H1 (cell line): ENCODE data around the gene CDH26. TPM values are rescaled to one million over a fixed set of nuclear protein-coding genes. Genes with fewer than 3 reads are reported as not detected.
A peak's percentile ranks its signal among the peaks of the same experiment; 100 is the strongest.

Experiments used
- CTCF ChIA-PET: fragments of 300-600 bp; sonication (Branson Sonifier 250); formaldehyde crosslinking; loops from one replicate; lab custom pipeline; 2021; ENCODE audit not compliant: partially characterized antibody; lab: Charles Lee
- POLR2A ChIA-PET: fragments of 300-600 bp; sonication (Branson Sonifier 250); formaldehyde crosslinking; loops from one replicate; lab custom pipeline; 2021; ENCODE audit warnings: inconsistent platforms; ENCODE audit not compliant: partially characterized antibody; lab: Charles Lee
- DNase-seq, 2 experiments: peaks; one replicate each; pipeline versions ENCODE4 v3.0.0 to v3.0.0-alpha.2; 2010 to 2022; ENCODE audit warnings: low spot score in 2 of 2, low read depth in 1 of 2, mixed read lengths in 1 of 2
- FAIRE-seq: peaks from 2 replicates; lab custom pipeline; 2011; peaks lifted over from hg19 to GRCh38; lab: Jason Lieb, UNC
- H2AFZ ChIP-seq: 2 replicates; pipeline ENCODE4 v1.8.1; 2012; ENCODE audit warnings: low read length, inconsistent platforms
- H2AK5ac ChIP-seq: 2 replicates; pipeline ENCODE4 v1.6.1; 2013; ENCODE audit warnings: low read depth, low read length
- H2BK120ac ChIP-seq: replicated peaks from 2 replicates; pipeline ENCODE3; 2013; ENCODE audit warnings: low read depth, low read length, inconsistent platforms
- H2BK12ac ChIP-seq: 2 replicates; pipeline ENCODE4 v1.6.1; 2013; ENCODE audit warnings: low read depth, low read length
- H2BK15ac ChIP-seq: 2 replicates; pipeline ENCODE4 v1.6.1; 2013; ENCODE audit warnings: low read length
- H2BK20ac ChIP-seq: 2 replicates; pipeline ENCODE4 v1.6.1; 2013; ENCODE audit warnings: low read length
- H2BK5ac ChIP-seq: 2 replicates; pipeline ENCODE4 v1.6.1; 2013; ENCODE audit warnings: low read depth, low read length
- H3K14ac ChIP-seq: 2 replicates; pipeline ENCODE4 v1.6.1; 2013; ENCODE audit warnings: inconsistent platforms; ENCODE audit not compliant: insufficient read length
- H3K18ac ChIP-seq: 2 replicates; pipeline ENCODE4 v1.6.1; 2013; ENCODE audit warnings: low read length; ENCODE audit errors: extremely low read depth
- H3K23ac ChIP-seq: 2 replicates; pipeline ENCODE4 v1.6.1; 2013; ENCODE audit warnings: inconsistent platforms; ENCODE audit not compliant: insufficient read length
- H3K23me2 ChIP-seq: 2 replicates; pipeline ENCODE4 v1.6.1; 2013; ENCODE audit warnings: low read depth, low read length
- H3K27ac ChIP-seq: 2 replicates; pipeline ENCODE4 v1.6.1; 2011; ENCODE audit warnings: low read depth, low read length, inconsistent platforms
- H3K27me3 ChIP-seq, 4 experiments: replicated peaks in 1 of 4; 1 replicate in 1 of 4; 2 replicates in 3 of 4; pipeline versions ENCODE4 v1.6.1 to v1.8.1; 2011 to 2013; ENCODE audit warnings: low read length in 3 of 4, mild to moderate bottlenecking in 3 of 4, inconsistent platforms in 2 of 4, mixed read lengths in 2 of 4, moderate library complexity in 1 of 4; ENCODE audit not compliant: control insufficient read depth in 3 of 4, insufficient read depth in 3 of 4; ENCODE audit errors: extremely low read depth in 1 of 4
- H3K36me3 ChIP-seq, 4 experiments: 2 replicates each; pipeline versions ENCODE4 v1.6.1 to v1.8.1; 2011 to 2013; ENCODE audit warnings: mild to moderate bottlenecking in 4 of 4, low read length in 3 of 4, moderate library complexity in 2 of 4, control low read depth in 1 of 4, inconsistent platforms in 1 of 4; ENCODE audit not compliant: insufficient read depth in 4 of 4, control insufficient read depth in 2 of 4
- H3K4ac ChIP-seq: replicated peaks from 2 replicates; pipeline ENCODE3; 2013; ENCODE audit warnings: low read length, low read depth, mixed read lengths, inconsistent platforms; ENCODE audit not compliant: insufficient read length
- H3K4me1 ChIP-seq, 4 experiments: replicated peaks in 1 of 4; 1 replicate in 1 of 4; 2 replicates in 3 of 4; pipeline versions ENCODE4 v1.6.1 to v1.8.1; 2011 to 2013; ENCODE audit warnings: low read length in 3 of 4, inconsistent platforms in 2 of 4, mixed read lengths in 1 of 4; ENCODE audit not compliant: insufficient read depth in 4 of 4, control insufficient read depth in 3 of 4
- H3K4me2 ChIP-seq, 2 experiments: 2 replicates each; pipeline versions ENCODE4 v1.6.1 to v1.8.1; 2011 to 2013; ENCODE audit warnings: low read depth in 2 of 2, low read length in 2 of 2, control low read depth in 1 of 2, inconsistent platforms in 1 of 2, mild to moderate bottlenecking in 1 of 2; ENCODE audit not compliant: insufficient read depth in 1 of 2
- H3K4me3 ChIP-seq, 4 experiments: fragments of 200-600, 300-600 bp in 1 of 4; sonication (generic), shearing (Covaris generic), sonication (Bioruptor Twin) in 1 of 4; 2 replicates each; pipeline versions ENCODE4 v1.5.1 to v1.8.1; 2011 to 2016; ENCODE audit warnings: low read length in 4 of 4, low read depth in 3 of 4, control low read depth in 2 of 4, inconsistent platforms in 2 of 4, mild to moderate bottlenecking in 2 of 4, mixed read lengths in 1 of 4, moderate library complexity in 1 of 4; ENCODE audit not compliant: insufficient read depth in 2 of 4; ENCODE audit errors: extremely low read depth in 1 of 4
- H3K56ac ChIP-seq: replicated peaks from 2 replicates; pipeline ENCODE3; 2013; ENCODE audit warnings: low read depth, mild to moderate bottlenecking, mixed read lengths, low read length, inconsistent platforms; ENCODE audit not compliant: insufficient read length
- H3K79me1 ChIP-seq: 2 replicates; pipeline ENCODE4 v1.6.1; 2013; ENCODE audit warnings: low read depth, low read length, control low read depth
- H3K79me2 ChIP-seq, 2 experiments: 2 replicates each; pipeline versions ENCODE4 v1.6.1 to v1.8.1; 2012 to 2013; ENCODE audit warnings: low read length in 2 of 2, mild to moderate bottlenecking in 2 of 2, inconsistent platforms in 1 of 2; ENCODE audit not compliant: insufficient read depth in 2 of 2, control insufficient read depth in 1 of 2
- H3K9ac ChIP-seq, 4 experiments: replicated peaks in 1 of 4; 1 replicate in 1 of 4; 2 replicates in 3 of 4; pipeline versions ENCODE4 v1.6.1 to v1.8.1; 2011 to 2013; ENCODE audit warnings: low read depth in 3 of 4, low read length in 3 of 4, control low read depth in 2 of 4, mild to moderate bottlenecking in 2 of 4, moderate library complexity in 2 of 4, inconsistent platforms in 1 of 4; ENCODE audit errors: extremely low read depth in 1 of 4
- H3K9me3 ChIP-seq, 2 experiments: 2 replicates each; pipeline versions ENCODE4 v1.6.1 to v1.8.1; 2012 to 2013; ENCODE audit warnings: mild to moderate bottlenecking in 2 of 2, moderate library complexity in 2 of 2, control low read depth in 1 of 2, inconsistent platforms in 1 of 2, low read depth in 1 of 2, low read length in 1 of 2, mixed read lengths in 1 of 2; ENCODE audit not compliant: insufficient read depth in 2 of 2
- H4K20me1 ChIP-seq, 2 experiments: replicated peaks in 1 of 2; 2 replicates each; pipeline versions ENCODE3 to v1.8.1; 2011 to 2013; ENCODE audit warnings: inconsistent platforms in 2 of 2, low read length in 2 of 2, mild to moderate bottlenecking in 1 of 2; ENCODE audit not compliant: insufficient read depth in 2 of 2, control insufficient read depth in 1 of 2
- H4K5ac ChIP-seq: 2 replicates; pipeline ENCODE4 v1.6.1; 2013; ENCODE audit warnings: low read length, low read depth, mixed read lengths, inconsistent platforms; ENCODE audit not compliant: insufficient read length
- H4K8ac ChIP-seq: 2 replicates; pipeline ENCODE4 v1.8.0; 2013; ENCODE audit warnings: mild to moderate bottlenecking, moderate library complexity, low read length, inconsistent platforms; ENCODE audit not compliant: insufficient read depth; ENCODE audit errors: extremely low read depth
- H4K91ac ChIP-seq: replicated peaks from 2 replicates; pipeline ENCODE3; 2013; ENCODE audit warnings: low read length, mixed read lengths, inconsistent platforms; ENCODE audit not compliant: insufficient read length
- PHF8 ChIP-seq: fragments of 200-600 bp; sonication (generic); conservative IDR thresholded peaks from 2 replicates; pipeline ENCODE4 v1.7.1; 2012; ENCODE audit warnings: low read depth, mild to moderate bottlenecking, inconsistent platforms, low read length, moderate library complexity
- WGBS, 2 experiments: shearing (Covaris generic) in 1 of 2; methylation state at CpG; one replicate each; pipeline versions ENCODE4 v1.1.6 to v1.1.7; 2013 to 2015; ENCODE audit warnings: low lambda C conversion rate in 2 of 2, mixed read lengths in 2 of 2, inconsistent platforms in 1 of 2, low coverage in 1 of 2, missing lambda C conversion rate in 1 of 2; ENCODE audit not compliant: insufficient replicate concordance in 2 of 2, insufficient coverage in 1 of 2, insufficient read length in 1 of 2; ENCODE audit errors: extremely low coverage in 1 of 2, missing lambda C conversion rate in 1 of 2; 5-methylcytosine and 5-hydroxymethylcytosine counted together
- polyA plus RNA-seq, 7 experiments: library from polyadenylated mRNA; depleted of rRNA in 3 of 7; stranded (reverse) in 5 of 7; unstranded in 2 of 7; fragments of >200 nt in 5 of 7; fragments of 200-250 nt in 2 of 7; gene quantifications; 1 replicate in 5 of 7; 2 replicates in 1 of 7; 4 replicates in 1 of 7; pipeline versions ENCODE4 v1.2.1 to v1.2.3, GENCODE V29; 2011 to 2013; ENCODE audit warnings: missing spikeins in 2 of 7, mixed read lengths in 2 of 7
- total RNA-seq: library from RNA; stranded (reverse); fragmentation: NEBNext Ultra II Directional; extraction: Animal tissue kit (Norgen Biotek cat#: 25700); gene quantifications from 2 replicates; pipeline ENCODE4 v1.2.1, GENCODE V29; 2021
- TF ChIP-seq, protein P1 (sequence below): IDR thresholded peaks from 2 replicates; pipeline ENCODE4 v1.6.1; 2011; ENCODE audit warnings: low read length, improper control_type of control experiment

CDH26 gene
- total and polyA plus RNA-seq, 2 of the 8 experiments (the other 6 are each of a cell fraction or from before 2014, with no cell fraction given): 1.5 to 1.7 TPM

DNA sequence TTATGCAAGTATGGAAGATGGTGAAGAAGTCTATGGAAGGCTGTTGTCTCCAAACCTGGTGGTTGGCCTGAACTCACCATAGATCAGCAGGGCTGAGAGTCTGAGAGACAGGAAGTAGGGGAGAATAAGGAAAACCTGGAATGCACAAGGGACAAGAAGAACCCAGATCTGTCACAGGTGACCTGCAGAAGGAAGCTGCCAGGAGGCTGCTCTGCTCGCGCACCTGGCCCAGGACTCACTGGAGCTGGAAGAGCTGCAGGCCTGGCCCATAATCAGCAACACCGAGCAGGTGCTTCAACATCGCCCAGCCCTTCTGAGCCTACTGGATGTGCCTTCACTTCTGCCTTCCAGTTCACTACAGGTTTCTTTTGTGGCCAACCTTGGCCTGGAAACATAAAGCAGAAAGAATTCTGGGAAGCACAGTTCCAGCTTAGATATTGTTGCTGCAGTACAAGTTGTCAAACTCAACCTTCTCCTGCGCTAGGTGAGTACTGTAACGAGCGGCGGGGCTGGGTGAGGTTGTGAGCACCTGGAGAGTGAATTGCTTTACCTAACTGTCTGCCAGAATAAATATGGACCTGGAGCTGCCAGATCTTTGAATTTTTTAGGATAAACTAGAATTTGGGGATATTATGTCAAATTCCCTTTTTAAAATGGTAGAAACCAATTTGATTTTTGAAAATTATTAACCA lies 82.4 kb downstream of the CDH26 start:
- H4K5ac ChIP-seq: no peak overlapping the region
- H3K56ac ChIP-seq: no peak overlapping the region
- no peak overlapping the region for H3K4me2 ChIP-seq
- no peaks in the 10 kb centered on the region for H3K4me1 ChIP-seq
- no peak overlapping the region for H2AK5ac ChIP-seq
- H4K20me1 ChIP-seq: no peaks in the 10 kb centered on the region
- DNase-seq (peak in 1 of 2 experiments; percentile 28), FAIRE-seq (no peak)
- no peaks in the 10 kb centered on the region for H3K23me2 ChIP-seq
- H2BK20ac ChIP-seq: no peak overlapping the region
- no peak overlapping the region; the same call in 1 of the 2 replicates for H2BK5ac ChIP-seq
- H3K18ac ChIP-seq: no peak overlapping the region
- H3K4me3 ChIP-seq: no peak overlapping the region
- H3K4ac ChIP-seq: no peak overlapping the region
- no peak overlapping the region for H2AFZ ChIP-seq
- 92% methylated on average over 8 of the region's 8 CpGs; no CpG with 5 or more reads in 1 of the 2 experiments for WGBS, 2 experiments
- no peak overlapping the region for H3K27ac ChIP-seq
- H2BK12ac ChIP-seq: 0 out of 2 replicates have a peak overlapping the region, but pooled peaks have one; percentile 2
- no peak overlapping the region for H3K14ac ChIP-seq
- no peak overlapping the region for H2BK120ac ChIP-seq
- no peak overlapping the region for H3K9ac ChIP-seq
- H2BK15ac ChIP-seq: no peak overlapping the region
- CTCF ChIA-PET: interaction anchor here (0.9 to 1.4 kb wide), 3 partner anchors 12 to 31 kb away, joined by 3 to 6 read pairs (median 6); no protein-coding TSS in a partner anchor
- H4K91ac ChIP-seq: no peak overlapping the region
- H3K79me1 ChIP-seq: no peaks in the 10 kb centered on the region
- H3K9me3 ChIP-seq: no peaks in the 10 kb centered on the region
- H3K27me3 ChIP-seq: no peaks in the 10 kb centered on the region
- H3K36me3 ChIP-seq: no peaks in the 10 kb centered on the region
- POLR2A ChIA-PET: no interaction called here
- no peak overlapping the region for H4K8ac ChIP-seq
- no peaks in the 10 kb centered on the region for H3K79me2 ChIP-seq
- no peak overlapping the region for H3K23ac ChIP-seq
- no peak for TF ChIP-seq PHF8
- TF ChIP-seq, protein P1, sequence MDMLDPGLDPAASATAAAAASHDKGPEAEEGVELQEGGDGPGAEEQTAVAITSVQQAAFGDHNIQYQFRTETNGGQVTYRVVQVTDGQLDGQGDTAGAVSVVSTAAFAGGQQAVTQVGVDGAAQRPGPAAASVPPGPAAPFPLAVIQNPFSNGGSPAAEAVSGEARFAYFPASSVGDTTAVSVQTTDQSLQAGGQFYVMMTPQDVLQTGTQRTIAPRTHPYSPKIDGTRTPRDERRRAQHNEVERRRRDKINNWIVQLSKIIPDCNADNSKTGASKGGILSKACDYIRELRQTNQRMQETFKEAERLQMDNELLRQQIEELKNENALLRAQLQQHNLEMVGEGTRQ: no peak
